ENCODE data around the gene NGRN. TPM values are rescaled to one million over a fixed set of nuclear protein-coding genes. Genes with fewer than 3 reads are reported as not detected.

Gene NGRN
- polyA plus RNA-seq (2014; cell fraction: cytosol; rRNA removed): 181 and 189 TPM in 2 replicates
- polyA plus RNA-seq (2014; cell fraction: nucleus; rRNA removed): 79.9 and 121 TPM in 2 replicates

- DNase-seq (ENCODE audit: low spot score): peak; percentile 93
These were observed at the start of gene NGRN for GRCh38 chr15:90265271-90266060. Gene NGRN (plus strand): TSS chr15:90265672. CDS start chr15:90265713, 41 bp downstream.

- DNase-seq (ENCODE audit: low spot score): no peak
These were observed 47.6 kb upstream of the NGRN start for GRCh38 chr15:90217671-90218394.

- DNase-seq (ENCODE audit: low spot score): peak; percentile 40
These were observed 45.9 kb upstream of the NGRN start for GRCh38 chr15:90219421-90220141.

GRCh38 chr15:90221246-90221900, 44.1 kb upstream of the NGRN start:
- peak; percentile 74 for DNase-seq (ENCODE audit: low spot score)

GRCh38 chr15:90222547-90222946, 42.9 kb upstream of the NGRN start:
- no peak for DNase-seq (ENCODE audit: low spot score)

GRCh38 chr15:90223441-90224165, 41.9 kb upstream of the NGRN start:
- DNase-seq (ENCODE audit: low spot score): no peak

- DNase-seq (ENCODE audit: low spot score): no peak
These were observed 40.4 kb upstream of the NGRN start for GRCh38 chr15:90225047-90225446.

- no peak for DNase-seq (ENCODE audit: low spot score)
These were observed 39.8 kb upstream of the NGRN start for GRCh38 chr15:90225504-90226234.

- DNase-seq (ENCODE audit: low spot score): no peak
These were observed 38.1 kb upstream of the NGRN start for GRCh38 chr15:90227336-90227735.

- no peak for DNase-seq (ENCODE audit: low spot score)
These were observed 37.4 kb upstream of the NGRN start for GRCh38 chr15:90227816-90228772.

- no peak for DNase-seq (ENCODE audit: low spot score)
These were observed 36.5 kb upstream of the NGRN start for GRCh38 chr15:90228960-90229359.

GRCh38 chr15:90230071-90230494, 35.4 kb upstream of the NGRN start:
- DNase-seq (ENCODE audit: low spot score): no peak

- DNase-seq (ENCODE audit: low spot score): no peak
These were observed 34.9 kb upstream of the NGRN start for GRCh38 chr15:90230610-90231009.

GRCh38 chr15:90231028-90232017, 34.1 kb upstream of the NGRN start:
- DNase-seq (ENCODE audit: low spot score): no peak

GRCh38 chr15:90232196-90232595, 33.3 kb upstream of the NGRN start:
- DNase-seq (ENCODE audit: low spot score): no peak

- no peak for DNase-seq (ENCODE audit: low spot score)
These were observed 32.5 kb upstream of the NGRN start for GRCh38 chr15:90232941-90233386.

GRCh38 chr15:90233387-90234095, 31.9 kb upstream of the NGRN start, which contains the start of gene CIB1:
Gene CIB1 (minus strand): TSS chr15:90233941. CDS start chr15:90233885, 56 bp downstream.
- DNase-seq (ENCODE audit: low spot score): peak; percentile 53

Measured in SK-N-DZ (cell line).